GM23338 (cell line): ENCODE data around the gene GTF3C6. TPM values are rescaled to one million over a fixed set of nuclear protein-coding genes. Genes with fewer than 3 reads are reported as not detected.

Experiments used
- ATAC-seq: fragments of 200-7000 bp; cut with Tn5 transposase; 3 replicates; pipeline ENCODE4 v1.9.1; 2020
- DNase-seq: peaks from one replicate; pipeline ENCODE4 v3.0.0-alpha.2; 2015; ENCODE audit warnings: low spot score
- H2AFZ ChIP-seq: fragments of 200-600 bp; sonication (generic); 2 replicates; pipeline ENCODE4 v1.8.0; 2016; ENCODE audit warnings: antibody characterized with exemption, mild to moderate bottlenecking, moderate library complexity
- H3F3A ChIP-seq: fragments of 200-600 bp; sonication (generic); replicated peaks from 2 replicates; pipeline ENCODE4 v1.8.0; 2017; ENCODE audit warnings: antibody characterized with exemption, mixed run types, low read depth
- H3K27ac ChIP-seq: fragments of 200-600 bp; sonication (generic); 2 replicates; pipeline ENCODE4 v1.6.1; 2016; ENCODE audit warnings: low read depth
- H3K27me3 ChIP-seq: fragments of 200-600 bp; sonication (generic); 2 replicates; pipeline ENCODE4 v1.8.0; 2016; ENCODE audit warnings: mild to moderate bottlenecking, mixed run types, moderate library complexity; ENCODE audit not compliant: insufficient read depth
- H3K36me3 ChIP-seq: fragments of 200-600 bp; sonication (generic); 2 replicates; pipeline ENCODE4 v1.8.0; 2016; ENCODE audit warnings: mild to moderate bottlenecking; ENCODE audit not compliant: insufficient read depth
- H3K4me1 ChIP-seq: fragments of 200-600 bp; sonication (generic); 2 replicates; pipeline ENCODE4 v1.8.0; 2016; ENCODE audit warnings: mild to moderate bottlenecking, moderate library complexity; ENCODE audit not compliant: insufficient read depth
- H3K4me2 ChIP-seq: fragments of 200-600 bp; sonication (generic); 2 replicates; pipeline ENCODE4 v1.7.1; 2017; ENCODE audit warnings: mixed run types
- H3K4me3 ChIP-seq: fragments of 200-600 bp; sonication (generic); 2 replicates; pipeline ENCODE4 v1.6.1; 2016; ENCODE audit warnings: mixed run types
- H3K79me2 ChIP-seq: fragments of 200-600 bp; sonication (generic); replicated peaks from 2 replicates; pipeline ENCODE4 v1.8.0; 2017; ENCODE audit warnings: mild to moderate bottlenecking; ENCODE audit not compliant: insufficient read depth
- H3K9me2 ChIP-seq: fragments of 200-600 bp; sonication (generic); 2 replicates; pipeline ENCODE4 v1.8.0; 2017; ENCODE audit not compliant: insufficient read depth
- H4K20me1 ChIP-seq: fragments of 200-600 bp; sonication (generic); replicated peaks from 2 replicates; pipeline ENCODE4 v1.8.0; 2017; ENCODE audit warnings: mild to moderate bottlenecking; ENCODE audit not compliant: insufficient read depth
- H3K27ac Mint-ChIP-seq: 2 replicates; pipeline ENCODE4 v1.8.0; 2020; ENCODE audit warnings: inconsistent platforms, mild to moderate bottlenecking, moderate library complexity, mixed read lengths
- H3K27me3 Mint-ChIP-seq: 3 replicates; pipeline ENCODE4 v1.8.0; 2022; ENCODE audit warnings: low read depth, mild to moderate bottlenecking, moderate library complexity, mixed read lengths, inconsistent platforms; ENCODE audit not compliant: insufficient read depth, poor library complexity
- H3K36me3 Mint-ChIP-seq: 3 replicates; pipeline ENCODE4 v1.8.0; 2021; ENCODE audit warnings: low read depth, mild to moderate bottlenecking, inconsistent platforms, moderate library complexity, mixed read lengths
- H3K4me1 Mint-ChIP-seq: 3 replicates; pipeline ENCODE4 v1.8.0; 2020; ENCODE audit warnings: mild to moderate bottlenecking, inconsistent platforms, mixed read lengths
- H3K4me3 Mint-ChIP-seq: 3 replicates; pipeline ENCODE4 v1.8.0; 2021; ENCODE audit warnings: moderate library complexity, mild to moderate bottlenecking, inconsistent platforms, mixed read lengths
- H3K9me3 Mint-ChIP-seq: 3 replicates; pipeline ENCODE4 v1.8.0; 2020; ENCODE audit warnings: moderate library complexity, mild to moderate bottlenecking, inconsistent platforms, mixed read lengths
- ETS1 ChIP-seq: IDR thresholded peaks from 2 replicates; pipeline ENCODE4 v1.6.1; 2016; ENCODE audit warnings: antibody characterized with exemption
- EZH2 ChIP-seq: fragments of 200-600 bp; sonication (generic); IDR thresholded peaks from one replicate; pipeline ENCODE4 v1.8.0; 2017; ENCODE audit warnings: antibody characterized with exemption, mild to moderate bottlenecking, low read depth; ENCODE audit not compliant: unreplicated experiment
- EZH2phosphoT487 ChIP-seq: fragments of 200-600 bp; sonication (generic); IDR thresholded peaks from one replicate; pipeline ENCODE4 v1.8.1; 2018; ENCODE audit warnings: antibody characterized with exemption; ENCODE audit not compliant: unreplicated experiment
- STAT1 ChIP-seq: IDR thresholded peaks from one replicate; pipeline ENCODE4 v1.6.1; 2016; ENCODE audit warnings: antibody characterized with exemption; ENCODE audit not compliant: unreplicated experiment
- ZNF462 ChIP-seq: fragments of 250-450 bp; sonication (Bioruptor Pico); IDR thresholded peaks from 2 replicates; pipeline ENCODE4 v1.5.0; 2020; ENCODE audit warnings: mild to moderate bottlenecking, moderate library complexity
- polyA plus RNA-seq: library from polyadenylated mRNA; unstranded; fragments of >200 nt; fragmentation: Nextera tagmentation; extraction: Ambion mirVana; gene quantifications from 2 replicates; pipeline ENCODE4 v1.2.1, GENCODE V29; 2016
- total RNA-seq: library from RNA; depleted of rRNA; stranded (reverse); fragments of >200 nt; shearing (Covaris generic); gene quantifications from 2 replicates; pipeline ENCODE4 v1.2.3, GENCODE V29; 2014

GTF3C6 gene
- total and polyA plus RNA-seq, 2 experiments from 2014 or later, result 41.2 to 245 TPM

DNA sequence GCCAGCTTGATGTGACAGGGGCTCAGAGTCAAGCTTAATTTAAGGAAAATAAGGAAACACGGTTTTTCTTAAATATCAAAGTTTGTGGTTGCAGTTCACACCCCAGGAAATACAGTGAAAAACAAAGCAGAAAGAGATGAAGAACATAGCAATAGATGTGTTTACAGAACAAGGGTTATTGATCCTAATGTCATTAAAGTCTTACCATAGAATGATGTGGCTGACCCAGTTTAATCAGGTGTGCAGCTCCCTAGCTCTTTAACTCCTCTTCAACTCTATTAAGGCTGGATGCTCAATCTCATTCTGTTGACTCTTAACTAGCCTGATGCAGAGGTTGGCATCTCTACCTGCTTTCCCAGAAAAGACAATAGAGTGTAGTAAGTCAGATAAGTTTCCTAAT is 7.5 kb upstream of the GTF3C6 start (continued):
- TF ChIP-seq ZNF462 (CRISPR knock-in tag), result no peak

DNA sequence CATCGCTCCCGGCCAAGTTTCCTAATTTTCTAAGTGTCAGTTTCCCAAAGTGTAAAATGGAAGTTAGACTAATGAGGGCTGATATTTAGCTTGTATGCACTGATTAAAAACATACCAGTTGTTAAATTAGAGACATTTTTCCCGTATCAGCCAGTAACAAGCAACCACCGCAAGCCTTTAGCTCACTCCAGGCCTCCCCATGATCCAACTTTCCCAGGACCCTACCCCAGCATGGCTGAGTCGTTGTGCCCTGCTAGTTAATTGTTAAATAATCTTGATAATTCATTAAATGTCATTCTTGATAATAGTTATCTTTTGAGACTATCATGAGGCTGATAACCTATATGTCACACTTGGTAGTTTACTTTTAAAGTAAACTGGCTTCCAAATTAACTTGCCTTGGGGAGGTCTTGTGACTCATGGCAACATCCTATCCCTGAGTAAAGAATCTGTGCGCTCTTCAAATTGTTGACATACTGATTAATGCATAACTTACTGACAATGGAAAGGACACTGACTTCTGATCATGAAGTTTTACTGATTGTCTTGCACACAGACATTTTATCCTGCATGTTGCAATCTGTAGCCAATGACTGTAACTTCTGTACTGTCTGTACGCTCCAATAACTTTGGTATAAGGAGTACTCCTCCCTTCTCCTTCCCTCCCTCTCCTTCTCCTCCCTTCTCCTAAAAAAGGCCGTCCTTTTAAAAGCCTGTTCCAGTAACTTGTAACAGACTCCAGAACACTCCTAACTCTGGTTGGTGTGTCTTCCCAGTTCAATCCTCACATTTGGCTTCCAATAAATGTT is 6.3 kb upstream of the GTF3C6 start:
- H3K4me3 Mint-ChIP-seq, result no peak overlapping the region
- Histone ChIP-seq H4K20me1 (no peaks in the 10 kb centered on the region), H3K4me1 (no peaks in the 10 kb centered on the region), H3K27ac (no peak overlapping the region), H3F3A (0 out of 2 replicates have a peak, but pooled peaks cover 3% of the 10 kb centered on the region), H3K79me2 (no peaks in the 10 kb centered on the region), H3K36me3 (no peaks in the 10 kb centered on the region), H3K4me2 (no peak overlapping the region), H2AFZ (peak overlapping the region; percentile 12; the same call in 1 of the 2 replicates), H3K27me3 (no peaks in the 10 kb centered on the region), H3K4me3 (no peak overlapping the region), H3K9me2 (no peaks in the 10 kb centered on the region)
- no peak for ATAC-seq
- H3K4me1 Mint-ChIP-seq, result no peaks in the 10 kb centered on the region
- H3K27ac Mint-ChIP-seq, result no peak overlapping the region
- H3K27me3 Mint-ChIP-seq, result peaks cover 3% of the 10 kb centered on the region
- no peak for DNase-seq
- no peaks in the 10 kb centered on the region for H3K9me3 Mint-ChIP-seq
- H3K36me3 Mint-ChIP-seq, result peaks cover 2% of the 10 kb centered on the region; the same call in 1 of the 3 replicates
- TF ChIP-seq EZH2phosphoT487, result no peak
- no peak for TF ChIP-seq ZNF462 (CRISPR knock-in tag)
- TF ChIP-seq STAT1, result no peak
- no peak for TF ChIP-seq EZH2
- no peak for TF ChIP-seq ETS1
